DOHH2 (cell line): ENCODE data around the gene TRAK1.

Experiments used
- CTCF ChIP-seq: fragments of 200-600 bp; sonication (generic); IDR thresholded peaks from one replicate; pipeline ENCODE4 v1.5.1; 2014; ENCODE audit warnings: antibody characterized with exemption, mild to moderate bottlenecking, low read depth, low read length; ENCODE audit not compliant: poor library complexity, severe bottlenecking
- EZH2phosphoT487 ChIP-seq: fragments of 200-600 bp; sonication (generic); IDR thresholded peaks from 2 replicates; pipeline ENCODE4 v1.6.1; 2017; ENCODE audit warnings: borderline replicate concordance, mild to moderate bottlenecking, antibody characterized with exemption, low read length, moderate library complexity, mixed read lengths

GRCh38 chr3:42220436-42221121 lies 129.4 kb downstream of the TRAK1 start:
- TF ChIP-seq CTCF (no peak), EZH2phosphoT487 (no peak)
